ENCODE measurements around the gene SMAD3. TPM values are rescaled to one million over a fixed set of nuclear protein-coding genes. Genes with fewer than 3 reads are reported as not detected.

Gene SMAD3
- total and polyA plus RNA-seq, 4 donors, result 4.0 to 12.2 (median 5.5) TPM

- Histone ChIP-seq H3K36me3 (ENCODE audit: control insufficient read depth in 4 of 4, insufficient read depth in 3 of 4, low read depth in 1 of 4, low read length in 3 of 4) (no peaks in the 10 kb centered on the region), H3K27me3 (ENCODE audit: control insufficient read depth in 4 of 4, insufficient read depth in 4 of 4, low read length in 3 of 4) (no peaks in the 10 kb centered on the region), H3K4me3 (ENCODE audit: low read depth in 1 of 3, low read length in 3 of 3) (no peak overlapping the region), H3K27ac (ENCODE audit: low read depth in 1 of 2, low read length in 2 of 2) (no peak overlapping the region), H3K9ac (ENCODE audit: low read depth in 1 of 2, low read length in 2 of 2) (no peak overlapping the region), H3K9me3 (ENCODE audit: control insufficient read depth in 4 of 4, low read length in 3 of 4) (no peaks in the 10 kb centered on the region), H3K4me1 (ENCODE audit: control insufficient read depth in 4 of 4, insufficient read depth in 4 of 4, low read length in 3 of 4) (peaks cover 12 to 26% (median 19%) of the 10 kb centered on the region in 4 donors)
- WGBS, result 78% methylated on average over 6 of the region's 6 CpGs
- TF ChIP-seq SP1 (IDR thresholded peaks at IDR 0.05) (no peak), RAD21 (IDR thresholded peaks at IDR 0.05) (no peak), TAF1 (conservative IDR thresholded peaks at IDR 0.05) (no peak), JUND (IDR thresholded peaks at IDR 0.05) (no peak), RXRA (IDR thresholded peaks at IDR 0.05) (no peak)
- no peak for DNase-seq (ENCODE audit: low spot score)
These were observed 77.3 kb downstream of the SMAD3 start for GRCh38 chr15:67142767-67143100.

DNA sequence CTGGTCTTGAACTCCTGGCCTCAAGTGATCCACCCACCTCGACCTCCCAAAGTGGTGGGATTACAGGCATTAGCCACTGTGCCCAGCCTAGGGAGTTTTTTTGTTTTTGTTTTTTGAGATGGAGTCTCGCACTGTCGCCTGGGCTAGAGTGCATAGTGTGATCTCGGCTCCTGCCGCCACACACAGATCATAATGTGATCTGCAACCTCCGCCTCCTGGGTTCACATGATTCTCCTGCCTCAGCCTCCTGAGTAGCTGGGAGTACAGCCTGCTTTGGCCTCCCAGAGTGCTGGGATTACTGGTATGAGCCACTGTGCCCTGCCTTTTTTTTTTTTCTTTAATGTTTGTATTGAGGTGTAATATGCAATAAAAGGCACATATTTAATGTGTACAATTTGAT is 78.2 kb downstream of the SMAD3 start:
- peaks cover 4 to 30% (median 21%) of the 10 kb centered on the region in 4 donors for H3K4me1 ChIP-seq (ENCODE audit: control insufficient read depth in 4 of 4, insufficient read depth in 4 of 4, low read length in 3 of 4)
- no peak overlapping the region for H3K4me3 ChIP-seq (ENCODE audit: low read depth in 1 of 3, low read length in 3 of 3)
- H3K27me3 ChIP-seq (ENCODE audit: control insufficient read depth in 4 of 4, insufficient read depth in 4 of 4, low read length in 3 of 4), result no peaks in the 10 kb centered on the region
- 97% methylated on average over 6 of the region's 6 CpGs for WGBS
- no peaks in the 10 kb centered on the region for H3K9me3 ChIP-seq (ENCODE audit: control insufficient read depth in 4 of 4, low read length in 3 of 4)
- TF ChIP-seq, protein P1, sequence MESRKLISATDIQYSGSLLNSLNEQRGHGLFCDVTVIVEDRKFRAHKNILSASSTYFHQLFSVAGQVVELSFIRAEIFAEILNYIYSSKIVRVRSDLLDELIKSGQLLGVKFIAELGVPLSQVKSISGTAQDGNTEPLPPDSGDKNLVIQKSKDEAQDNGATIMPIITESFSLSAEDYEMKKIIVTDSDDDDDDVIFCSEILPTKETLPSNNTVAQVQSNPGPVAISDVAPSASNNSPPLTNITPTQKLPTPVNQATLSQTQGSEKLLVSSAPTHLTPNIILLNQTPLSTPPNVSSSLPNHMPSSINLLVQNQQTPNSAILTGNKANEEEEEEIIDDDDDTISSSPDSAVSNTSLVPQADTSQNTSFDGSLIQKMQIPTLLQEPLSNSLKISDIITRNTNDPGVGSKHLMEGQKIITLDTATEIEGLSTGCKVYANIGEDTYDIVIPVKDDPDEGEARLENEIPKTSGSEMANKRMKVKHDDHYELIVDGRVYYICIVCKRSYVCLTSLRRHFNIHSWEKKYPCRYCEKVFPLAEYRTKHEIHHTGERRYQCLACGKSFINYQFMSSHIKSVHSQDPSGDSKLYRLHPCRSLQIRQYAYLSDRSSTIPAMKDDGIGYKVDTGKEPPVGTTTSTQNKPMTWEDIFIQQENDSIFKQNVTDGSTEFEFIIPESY (IDR thresholded peaks at IDR 0.05), result no peak
- TF ChIP-seq TAF1 (conservative IDR thresholded peaks at IDR 0.05) (no peak), SP1 (IDR thresholded peaks at IDR 0.05) (no peak), RXRA (IDR thresholded peaks at IDR 0.05) (no peak), FOXA2 (IDR thresholded peaks at IDR 0.05) (no peak), NR2F2 (IDR thresholded peaks at IDR 0.05) (no peak), RAD21 (IDR thresholded peaks at IDR 0.05) (no peak), HNF4G (IDR thresholded peaks at IDR 0.05) (no peak), YY1 (IDR thresholded peaks at IDR 0.05) (no peak), GABPA (IDR thresholded peaks at IDR 0.05 in 1 of 2, conservative IDR thresholded peaks at IDR 0.05 in 1 of 2) (no peak), EGR1 (IDR thresholded peaks at IDR 0.05; ENCODE audit: low read depth in 2 of 2) (no peak), CTCF (IDR thresholded peaks at IDR 0.05; ENCODE audit: low read depth, low read length, missing input control) (no peak)
- TF ChIP-seq, protein P2, sequence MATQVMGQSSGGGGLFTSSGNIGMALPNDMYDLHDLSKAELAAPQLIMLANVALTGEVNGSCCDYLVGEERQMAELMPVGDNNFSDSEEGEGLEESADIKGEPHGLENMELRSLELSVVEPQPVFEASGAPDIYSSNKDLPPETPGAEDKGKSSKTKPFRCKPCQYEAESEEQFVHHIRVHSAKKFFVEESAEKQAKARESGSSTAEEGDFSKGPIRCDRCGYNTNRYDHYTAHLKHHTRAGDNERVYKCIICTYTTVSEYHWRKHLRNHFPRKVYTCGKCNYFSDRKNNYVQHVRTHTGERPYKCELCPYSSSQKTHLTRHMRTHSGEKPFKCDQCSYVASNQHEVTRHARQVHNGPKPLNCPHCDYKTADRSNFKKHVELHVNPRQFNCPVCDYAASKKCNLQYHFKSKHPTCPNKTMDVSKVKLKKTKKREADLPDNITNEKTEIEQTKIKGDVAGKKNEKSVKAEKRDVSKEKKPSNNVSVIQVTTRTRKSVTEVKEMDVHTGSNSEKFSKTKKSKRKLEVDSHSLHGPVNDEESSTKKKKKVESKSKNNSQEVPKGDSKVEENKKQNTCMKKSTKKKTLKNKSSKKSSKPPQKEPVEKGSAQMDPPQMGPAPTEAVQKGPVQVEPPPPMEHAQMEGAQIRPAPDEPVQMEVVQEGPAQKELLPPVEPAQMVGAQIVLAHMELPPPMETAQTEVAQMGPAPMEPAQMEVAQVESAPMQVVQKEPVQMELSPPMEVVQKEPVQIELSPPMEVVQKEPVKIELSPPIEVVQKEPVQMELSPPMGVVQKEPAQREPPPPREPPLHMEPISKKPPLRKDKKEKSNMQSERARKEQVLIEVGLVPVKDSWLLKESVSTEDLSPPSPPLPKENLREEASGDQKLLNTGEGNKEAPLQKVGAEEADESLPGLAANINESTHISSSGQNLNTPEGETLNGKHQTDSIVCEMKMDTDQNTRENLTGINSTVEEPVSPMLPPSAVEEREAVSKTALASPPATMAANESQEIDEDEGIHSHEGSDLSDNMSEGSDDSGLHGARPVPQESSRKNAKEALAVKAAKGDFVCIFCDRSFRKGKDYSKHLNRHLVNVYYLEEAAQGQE (IDR thresholded peaks at IDR 0.05), result no peak
- TF ChIP-seq, protein P3, sequence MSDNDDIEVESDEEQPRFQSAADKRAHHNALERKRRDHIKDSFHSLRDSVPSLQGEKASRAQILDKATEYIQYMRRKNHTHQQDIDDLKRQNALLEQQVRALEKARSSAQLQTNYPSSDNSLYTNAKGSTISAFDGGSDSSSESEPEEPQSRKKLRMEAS (IDR thresholded peaks at IDR 0.05), result no peak
- no peak overlapping the region for H3K9ac ChIP-seq (ENCODE audit: low read depth in 1 of 2, low read length in 2 of 2)
- H3K27ac ChIP-seq (ENCODE audit: low read depth in 1 of 2, low read length in 2 of 2), result no peak overlapping the region
- H3K36me3 ChIP-seq (ENCODE audit: control insufficient read depth in 4 of 4, insufficient read depth in 3 of 4, low read depth in 1 of 4, low read length in 3 of 4), result no peaks in the 10 kb centered on the region
- no peak for DNase-seq (ENCODE audit: low spot score)

Measured in liver (tissue), 9 donors.